Body of pancreas (tissue), 4 donors: ENCODE data around the gene SOX10. TPM values are rescaled to one million over a fixed set of nuclear protein-coding genes. Genes with fewer than 3 reads are reported as not detected.

Experiments
- ATAC-seq: fragments of 150-250 bp; one replicate; pipeline ENCODE4 v1.9.1; 2016
- DNase-seq, 4 donors: peaks; one replicate each; pipeline ENCODE4 v3.0.0-alpha.2; 2019
- H3K27ac ChIP-seq, 4 donors: fragments of 200-600 bp; sonication (generic); 1 replicate in 3 of 4; 2 replicates in 1 of 4; pipeline versions ENCODE4 v1.5.1 to v1.6.1; 2016 to 2019; ENCODE audit warnings: mild to moderate bottlenecking in 1 of 4, mixed read lengths in 1 of 4, moderate library complexity in 1 of 4
- H3K27me3 ChIP-seq, 2 donors: fragments of 200-600 bp; sonication (generic); one replicate each; pipeline ENCODE4 v1.6.0; 2016; ENCODE audit warnings: mild to moderate bottlenecking in 1 of 2
- H3K36me3 ChIP-seq, 2 donors: fragments of 200-600 bp; sonication (generic); replicated peaks in 1 of 2; 2 replicates each; pipeline ENCODE4 v1.5.1; 2016; ENCODE audit warnings: low read depth in 2 of 2; ENCODE audit not compliant: insufficient read depth in 1 of 2
- H3K4me1 ChIP-seq: fragments of 200-600 bp; sonication (generic); one replicate; pipeline ENCODE4 v1.6.0; 2016
- H3K4me3 ChIP-seq, 2 donors: fragments of 200-600 bp; sonication (generic); 1 replicate in 1 of 2; 2 replicates in 1 of 2; pipeline ENCODE4 v1.5.1; 2016 to 2019
- H3K9me3 ChIP-seq, 3 donors: fragments of 200-600 bp; sonication (generic); 1 replicate in 2 of 3; 2 replicates in 1 of 3; pipeline ENCODE4 v1.5.1; 2016
- POLR2A ChIP-seq, 3 donors: fragments of 450-650 bp; IDR thresholded peaks; one replicate each; pipeline ENCODE4 v1.6.1; 2016; ENCODE audit warnings: antibody characterized with exemption in 3 of 3, mild to moderate bottlenecking in 2 of 3
- WGBS, 2 donors: methylation state at CpG; one replicate each; pipeline ENCODE4 v1.1.5; 2017; 5-methylcytosine and 5-hydroxymethylcytosine counted together
- intact Hi-C: fragments of 100-400 bp; cut with DNase I; formaldehyde crosslinking; loops from one replicate; pipeline ENCODE4 v1.15.1; 2023
- total RNA-seq, 2 donors: library from RNA; depleted of rRNA; stranded (reverse); fragments of >200 nt; gene quantifications; one replicate each; pipeline ENCODE4 v1.1.0, GENCODE V29; 2016
- TF ChIP-seq, protein P1 (sequence below), 7 experiments: fragments of 450-650 bp in 4 of 7; fragments of 200-600 bp in 3 of 7; sonication (generic) in 3 of 7; IDR thresholded peaks; one replicate each; pipeline ENCODE4 v1.5.1; 2016 to 2019; ENCODE audit warnings: antibody characterized with exemption in 7 of 7

Gene SOX10
- total RNA-seq, 2 donors from 2014 or later: 0.66 TPM; not detected in 1

DNA sequence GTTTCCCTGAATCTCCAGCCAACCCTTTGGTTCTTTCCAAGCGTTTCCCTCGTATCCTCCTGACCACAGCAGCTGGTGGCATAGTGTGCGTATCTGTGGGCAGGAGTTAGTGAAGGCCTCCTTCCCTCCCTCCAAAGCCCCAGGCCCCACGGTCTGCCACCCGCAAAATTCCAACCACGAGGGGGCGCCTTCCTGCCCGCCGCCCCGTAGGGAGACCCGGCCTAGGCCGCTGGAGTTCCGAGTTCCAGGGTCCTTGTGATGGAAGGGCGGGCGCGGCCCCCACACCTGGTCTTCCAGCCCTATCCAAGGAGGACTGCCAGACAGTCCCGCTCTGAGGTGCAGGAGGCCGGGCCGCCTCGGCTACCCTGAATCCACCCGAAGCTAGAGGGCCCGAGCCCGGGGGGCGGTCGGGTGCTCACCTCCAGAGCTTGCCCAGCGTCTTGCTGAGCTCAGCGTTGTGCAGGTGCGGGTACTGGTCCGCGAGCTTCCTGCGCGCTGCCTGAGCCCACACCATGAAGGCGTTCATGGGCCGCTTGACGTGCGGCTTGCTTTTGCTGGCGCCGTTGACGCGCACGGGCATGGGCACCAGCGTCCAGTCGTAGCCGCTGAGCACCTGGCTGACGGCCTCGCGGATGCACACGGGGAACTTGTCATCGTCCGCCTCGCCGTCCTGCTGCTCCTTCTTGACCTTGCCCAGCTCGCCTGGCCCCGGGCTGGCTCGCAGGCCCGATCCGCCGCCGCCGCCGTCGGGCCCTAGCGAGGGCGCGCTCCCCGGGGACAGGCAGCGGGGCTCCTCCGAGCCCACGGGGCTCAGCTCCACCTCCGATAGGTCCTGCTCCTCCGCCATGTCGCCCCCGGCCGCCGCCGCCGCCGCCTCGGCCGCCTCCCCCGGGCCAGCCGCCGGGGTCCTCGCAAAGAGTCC is 1.2 kb downstream of the SOX10 start:
- H3K4me3 ChIP-seq: no peak overlapping the region
- no peaks in the 10 kb centered on the region for H3K27me3 ChIP-seq
- WGBS, 2 donors: 79% methylated on average over 39 to 84 of the region's 84 CpGs
- peaks cover 13% of the 10 kb centered on the region for H3K4me1 ChIP-seq
- no peak overlapping the region for H3K27ac ChIP-seq
- no peaks in the 10 kb centered on the region for H3K9me3 ChIP-seq
- intact Hi-C loops: no loop called here
- ATAC-seq (no peak), DNase-seq (no peak)
- TF ChIP-seq POLR2A (IDR thresholded peaks at IDR 0.05): no peak
- TF ChIP-seq, protein P1, sequence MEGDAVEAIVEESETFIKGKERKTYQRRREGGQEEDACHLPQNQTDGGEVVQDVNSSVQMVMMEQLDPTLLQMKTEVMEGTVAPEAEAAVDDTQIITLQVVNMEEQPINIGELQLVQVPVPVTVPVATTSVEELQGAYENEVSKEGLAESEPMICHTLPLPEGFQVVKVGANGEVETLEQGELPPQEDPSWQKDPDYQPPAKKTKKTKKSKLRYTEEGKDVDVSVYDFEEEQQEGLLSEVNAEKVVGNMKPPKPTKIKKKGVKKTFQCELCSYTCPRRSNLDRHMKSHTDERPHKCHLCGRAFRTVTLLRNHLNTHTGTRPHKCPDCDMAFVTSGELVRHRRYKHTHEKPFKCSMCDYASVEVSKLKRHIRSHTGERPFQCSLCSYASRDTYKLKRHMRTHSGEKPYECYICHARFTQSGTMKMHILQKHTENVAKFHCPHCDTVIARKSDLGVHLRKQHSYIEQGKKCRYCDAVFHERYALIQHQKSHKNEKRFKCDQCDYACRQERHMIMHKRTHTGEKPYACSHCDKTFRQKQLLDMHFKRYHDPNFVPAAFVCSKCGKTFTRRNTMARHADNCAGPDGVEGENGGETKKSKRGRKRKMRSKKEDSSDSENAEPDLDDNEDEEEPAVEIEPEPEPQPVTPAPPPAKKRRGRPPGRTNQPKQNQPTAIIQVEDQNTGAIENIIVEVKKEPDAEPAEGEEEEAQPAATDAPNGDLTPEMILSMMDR (IDR thresholded peaks at IDR 0.05): no peak
- H3K36me3 ChIP-seq: no peaks in the 10 kb centered on the region

DNA sequence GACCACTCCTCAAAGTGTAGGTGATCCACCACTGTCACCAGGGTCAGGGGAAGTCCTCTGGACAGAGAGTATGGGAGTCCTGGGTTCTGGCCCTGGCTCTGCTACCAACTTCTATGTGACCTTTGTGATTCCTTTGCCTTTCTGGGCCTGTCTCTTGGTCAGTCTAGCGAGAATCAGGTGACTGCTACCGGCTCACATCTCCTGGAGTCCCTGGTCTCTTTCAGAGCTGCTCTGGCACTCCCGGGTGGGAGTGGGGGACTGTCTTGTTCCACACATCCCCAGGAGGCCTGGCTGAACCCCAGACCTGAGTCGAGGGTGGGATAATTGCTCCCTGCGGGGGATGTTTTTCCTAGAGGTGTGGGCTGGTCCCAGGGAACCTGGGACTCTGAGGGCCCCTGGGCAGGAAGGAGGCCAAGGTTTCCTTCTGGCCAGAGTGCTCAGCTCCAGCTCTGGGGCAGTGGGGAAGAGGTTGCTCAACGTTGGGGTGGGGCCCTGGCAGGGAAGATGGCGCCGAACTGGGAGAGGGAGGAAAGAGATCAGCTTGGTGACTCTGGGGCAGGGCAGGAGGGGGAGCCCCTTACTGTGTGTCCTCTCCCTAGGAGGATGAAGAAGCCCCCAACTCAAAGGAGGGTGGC is 2.1 kb downstream of the SOX10 start:
- Histone ChIP-seq H3K27me3 (no peaks in the 10 kb centered on the region), H3K27ac (no peak overlapping the region), H3K4me1 (peaks cover 13% of the 10 kb centered on the region), H3K4me3 (no peak overlapping the region), H3K9me3 (no peaks in the 10 kb centered on the region), H3K36me3 (no peaks in the 10 kb centered on the region)
- ATAC-seq (no peak), DNase-seq (no peak)
- TF ChIP-seq POLR2A (IDR thresholded peaks at IDR 0.05): no peak
- TF ChIP-seq, protein P1 (IDR thresholded peaks at IDR 0.05): no peak
- 86 to 89% methylated on average over 8 of the region's 8 CpGs for WGBS, 2 donors
- intact Hi-C loops: no loop called here

DNA sequence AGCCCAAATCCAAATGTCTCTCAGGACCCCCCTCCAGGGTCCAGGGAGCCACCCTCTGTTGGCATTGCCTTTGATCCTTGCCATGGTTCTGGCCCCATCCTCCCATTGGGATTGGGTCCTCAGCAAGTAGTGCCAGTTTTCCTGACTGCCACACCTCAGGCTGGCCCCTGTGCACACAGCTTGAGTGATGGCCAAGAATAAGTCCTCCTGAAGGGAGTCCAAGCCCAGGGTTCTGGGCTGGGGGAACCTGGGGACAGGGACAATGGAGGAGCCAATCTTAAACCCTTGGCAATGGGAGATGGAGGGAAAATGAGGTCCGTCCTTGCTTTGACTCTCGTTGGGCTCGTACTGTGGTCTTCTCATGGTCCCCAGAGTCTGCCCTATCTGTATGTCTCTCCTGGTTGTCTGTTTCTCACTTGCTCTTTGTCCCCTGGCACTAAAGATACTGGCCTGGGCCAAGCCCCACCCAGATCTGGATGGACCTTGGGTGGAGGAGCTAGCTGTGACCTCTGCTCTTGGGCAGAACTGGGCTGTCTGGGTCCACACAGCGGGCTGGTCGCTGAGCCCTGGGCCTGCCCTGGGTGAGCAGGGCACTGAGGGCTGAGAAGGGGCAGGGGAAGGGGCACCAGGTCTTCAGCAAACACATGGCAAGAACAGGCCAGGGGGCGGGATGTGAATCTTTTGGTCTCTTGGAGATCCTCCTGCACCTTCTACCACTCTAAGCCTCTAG is 2.9 kb downstream of the SOX10 start:
- intact Hi-C loops: no loop called here
- no peak overlapping the region for H3K27ac ChIP-seq
- DNase-seq: no peak
- no peak overlapping the region for H3K4me3 ChIP-seq
- H3K27me3 ChIP-seq: no peaks in the 10 kb centered on the region
- H3K9me3 ChIP-seq: no peaks in the 10 kb centered on the region
- no peak for TF ChIP-seq POLR2A (IDR thresholded peaks at IDR 0.05)
- TF ChIP-seq, protein P1 (IDR thresholded peaks at IDR 0.05): no peak
- 83 to 84% methylated on average over 5 to 6 of the region's 6 CpGs for WGBS, 2 donors
- no peaks in the 10 kb centered on the region for H3K36me3 ChIP-seq
- no peak for ATAC-seq
- peaks cover 13% of the 10 kb centered on the region for H3K4me1 ChIP-seq

DNA sequence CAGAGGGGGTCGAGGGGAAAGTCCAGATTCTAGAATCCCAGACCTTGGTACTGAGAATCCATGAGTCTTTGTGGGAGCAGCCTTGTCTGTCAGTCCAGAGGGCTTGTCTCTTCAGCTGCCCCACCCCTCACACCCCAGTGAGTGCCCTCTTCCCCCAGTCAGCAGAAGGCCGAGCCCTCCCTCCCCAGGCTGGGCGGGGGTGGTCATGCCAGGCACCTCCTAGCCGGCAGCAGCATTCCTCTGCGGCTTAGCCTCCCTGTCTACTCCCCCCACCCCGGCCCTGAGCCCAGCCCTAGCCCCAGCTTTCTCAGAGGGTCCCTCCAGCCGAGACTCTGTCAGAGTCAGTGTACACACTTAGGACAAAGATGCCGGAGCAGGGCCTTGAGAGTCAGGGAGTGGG is 4.6 kb downstream of the SOX10 start:
- Histone ChIP-seq H3K9me3 (no peaks in the 10 kb centered on the region), H3K4me3 (no peak overlapping the region), H3K4me1 (peaks cover 8% of the 10 kb centered on the region), H3K36me3 (no peaks in the 10 kb centered on the region), H3K27me3 (no peaks in the 10 kb centered on the region), H3K27ac (no peak overlapping the region)
- WGBS, 2 donors: 57 to 74% methylated on average over 1 to 7 of the region's 8 CpGs
- intact Hi-C loops: no loop called here
- TF ChIP-seq POLR2A (IDR thresholded peaks at IDR 0.05): no peak
- TF ChIP-seq, protein P1 (IDR thresholded peaks at IDR 0.05): no peak
- ATAC-seq (no peak), DNase-seq (no peak)
